Activated T-helper 17 cell treated with anti-CD3 and anti-CD28 coated beads, Interleukin-2, amount 50 U/mL, for 72 hours (primary cell): ENCODE results near the gene NDUFC1. TPM values are rescaled to one million over a fixed set of nuclear protein-coding genes. Genes with fewer than 3 reads are reported as not detected.
A peak's percentile ranks its signal among the peaks of the same experiment; 100 is the strongest.
"Not testable (repeated sequence)": the region's sequence is repeated elsewhere in the genome, so short reads cannot be mapped to it uniquely, and the experiment has no call there.

Experiments used
- ATAC-seq: fragments of 150-1000 bp; cut with Tn5 transposase; replicated peaks from 2 replicates; pipeline ENCODE4 v1.10.0; 2021; ENCODE audit warnings: mild to moderate bottlenecking, moderate library complexity
- H3K27ac Mint-ChIP-seq: one replicate; pipeline ENCODE4 v1.8.0; 2022; ENCODE audit warnings: mixed read lengths
- H3K27me3 Mint-ChIP-seq: one replicate; pipeline ENCODE4 v1.8.0; 2022; ENCODE audit warnings: mixed read lengths
- H3K36me3 Mint-ChIP-seq: one replicate; pipeline ENCODE4 v1.8.0; 2022; ENCODE audit warnings: low read depth, mild to moderate bottlenecking, mixed read lengths
- H3K4me1 Mint-ChIP-seq: one replicate; pipeline ENCODE4 v1.8.0; 2022; ENCODE audit warnings: mixed read lengths
- H3K4me3 Mint-ChIP-seq: one replicate; pipeline ENCODE4 v1.8.0; 2022; ENCODE audit warnings: mild to moderate bottlenecking, mixed read lengths
- H3K9me3 Mint-ChIP-seq: one replicate; pipeline ENCODE4 v1.8.0; 2022; ENCODE audit warnings: mixed read lengths
- total RNA-seq, 2 donors: library from RNA; stranded (reverse); gene quantifications; one replicate each; pipeline ENCODE4 v1.2.3, GENCODE V29; 2022

The NDUFC1 gene
- 10 to 100 TPM; 34.9 to 43.6 TPM for total RNA-seq

- Mint-ChIP-seq H3K36me3 (peaks cover 56% of the 10 kb centered on the region), H3K9me3 (no peaks in the 10 kb centered on the region), H3K4me1 (peaks cover 10% of the 10 kb centered on the region), H3K4me3 (peak within 1 kb of the TSS; percentile 85), H3K27me3 (no peaks in the 10 kb centered on the region), H3K27ac (peak within 1 kb of the TSS; percentile 97)
- peak; percentile 49 for ATAC-seq
These were observed at the start of gene NDUFC1 for GRCh38 chr4:139301821-139302611. NDUFC1 (minus strand) TSS chr4:139302477; CDS start chr4:139295798, 6,679 bp downstream.

DNA sequence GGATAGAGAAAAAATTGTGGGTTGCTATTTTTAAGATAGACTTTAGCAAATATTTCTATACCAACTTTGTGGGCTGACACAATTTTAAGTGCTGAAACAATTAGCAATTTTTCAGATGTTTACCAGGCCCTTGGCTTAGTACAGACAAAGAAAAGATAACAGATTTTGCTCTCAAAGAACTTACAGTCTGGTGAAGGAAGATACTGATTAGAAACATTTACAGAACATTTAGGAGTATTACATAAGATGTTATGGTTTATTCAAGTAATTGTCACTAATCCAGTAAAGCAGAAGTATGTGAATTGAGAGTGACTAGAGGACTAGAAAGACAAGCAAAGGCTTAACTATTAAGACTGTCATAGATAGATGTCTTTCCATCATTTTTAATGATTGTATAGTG, 35.3 kb upstream of the NDUFC1 start:
- Mint-ChIP-seq H3K9me3 (no peaks in the 10 kb centered on the region), H3K4me3 (no peak overlapping the region), H3K27ac (peak overlapping the region; percentile 17), H3K4me1 (peaks cover 10% of the 10 kb centered on the region), H3K36me3 (peaks cover 87% of the 10 kb centered on the region), H3K27me3 (no peaks in the 10 kb centered on the region)
- ATAC-seq, result no peak

DNA sequence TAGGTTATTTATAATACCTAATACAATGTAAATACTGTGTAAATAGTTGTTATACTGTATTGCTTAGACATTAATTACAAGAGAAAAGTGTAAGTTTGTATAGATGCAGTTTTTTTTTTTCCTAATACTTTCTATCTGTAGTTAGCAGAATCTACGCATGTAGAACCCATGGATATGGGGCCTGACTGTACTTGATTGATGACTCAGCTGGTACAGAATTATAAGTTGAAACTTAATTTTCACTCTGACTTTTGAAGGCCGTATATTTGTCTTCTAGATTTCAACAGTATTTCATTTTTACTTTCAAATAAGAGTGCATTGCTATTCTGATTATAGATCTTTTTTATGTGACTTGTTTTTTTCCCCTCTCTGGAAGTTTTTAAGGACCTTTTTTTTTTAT, 30.8 kb upstream of the NDUFC1 start:
- Mint-ChIP-seq H3K9me3 (no peaks in the 10 kb centered on the region), H3K4me1 (peaks cover 19% of the 10 kb centered on the region), H3K27ac (no peak overlapping the region), H3K4me3 (peak overlapping the region; percentile 34), H3K27me3 (no peaks in the 10 kb centered on the region), H3K36me3 (peaks cover 79% of the 10 kb centered on the region)
- peak; percentile 73 for ATAC-seq

- Mint-ChIP-seq H3K4me1 (peaks cover 15% of the 10 kb centered on the region), H3K9me3 (no peaks in the 10 kb centered on the region), H3K27me3 (no peaks in the 10 kb centered on the region), H3K27ac (peak overlapping the region; percentile 58), H3K4me3 (no peak overlapping the region), H3K36me3 (peaks cover 75% of the 10 kb centered on the region)
- ATAC-seq, result peak; percentile 72
These were observed 28.9 kb upstream of the NDUFC1 start for GRCh38 chr4:139331185-139331584.

DNA sequence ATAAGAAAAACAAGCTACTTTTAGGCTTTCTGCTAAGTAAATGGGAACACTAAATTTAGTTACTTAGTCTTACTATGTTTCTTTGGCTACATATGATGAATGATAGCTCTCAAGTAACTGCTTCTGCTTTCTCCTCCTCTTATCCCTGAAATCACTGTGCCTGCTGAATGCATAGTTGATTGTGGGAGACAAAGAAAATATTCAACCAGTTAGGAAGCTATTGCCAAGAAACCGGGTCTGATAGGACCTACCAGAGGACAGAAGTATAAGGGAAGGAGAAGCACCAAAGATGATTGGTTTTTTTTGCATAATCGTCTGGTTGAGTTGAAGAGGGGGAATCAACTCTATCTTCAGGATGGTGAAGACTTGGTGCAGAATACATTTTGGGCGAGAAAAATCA, 28.0 kb upstream of the NDUFC1 start:
- Mint-ChIP-seq H3K27ac (peak overlapping the region; percentile 58), H3K9me3 (no peaks in the 10 kb centered on the region), H3K4me1 (peaks cover 15% of the 10 kb centered on the region), H3K36me3 (peaks cover 68% of the 10 kb centered on the region), H3K4me3 (peak overlapping the region; percentile 11), H3K27me3 (no peaks in the 10 kb centered on the region)
- no peak for ATAC-seq

DNA sequence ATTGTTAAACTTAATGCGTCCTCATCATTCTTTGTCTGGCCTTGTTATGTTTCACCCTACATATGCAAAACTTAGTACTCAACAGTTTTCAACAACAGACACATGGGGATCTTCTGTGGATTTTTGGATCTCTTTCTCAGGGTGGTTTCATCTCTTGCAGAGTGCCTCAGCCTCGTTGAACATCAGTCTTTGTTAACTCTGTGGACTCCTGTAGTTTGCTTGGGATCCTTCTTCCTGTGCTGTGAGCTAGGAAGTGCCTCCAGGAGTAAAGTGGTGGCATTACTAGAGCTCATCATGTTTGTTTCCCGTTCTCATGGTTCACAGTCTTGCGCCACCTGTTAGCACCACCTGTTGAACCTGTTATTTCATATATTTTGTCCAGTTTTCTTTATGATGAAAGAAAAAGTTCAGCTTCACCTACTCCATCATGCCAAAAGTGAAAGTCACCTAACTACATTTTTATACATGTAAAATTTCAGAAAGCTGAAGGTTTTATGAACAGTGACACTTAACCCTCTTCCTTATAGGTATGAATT, 27.5 kb upstream of the NDUFC1 start:
- Mint-ChIP-seq H3K27me3 (no peaks in the 10 kb centered on the region), H3K36me3 (peaks cover 66% of the 10 kb centered on the region), H3K27ac (peak overlapping the region; percentile 58), H3K9me3 (no peaks in the 10 kb centered on the region), H3K4me3 (peak overlapping the region; percentile 11), H3K4me1 (peaks cover 15% of the 10 kb centered on the region)
- ATAC-seq, result no peak

DNA sequence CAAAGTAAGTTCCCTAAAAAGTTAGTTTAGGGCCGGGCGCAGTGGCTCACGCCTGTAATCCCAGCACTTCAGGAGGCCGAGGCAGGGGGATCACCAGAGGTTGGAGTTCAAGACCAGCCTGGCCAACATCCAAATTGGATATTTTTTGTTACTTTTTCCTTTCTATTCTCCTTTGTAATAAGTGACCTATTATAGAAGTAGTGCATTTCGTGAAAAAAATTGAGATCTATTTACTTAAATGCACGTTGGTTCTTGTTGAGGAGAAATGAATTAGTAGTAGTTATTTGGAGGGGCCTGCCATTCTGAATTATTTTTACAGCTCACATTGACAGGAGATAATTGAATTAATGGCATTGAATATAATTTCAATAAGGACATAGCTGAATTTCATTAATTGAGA, 22.3 kb upstream of the NDUFC1 start:
- Mint-ChIP-seq H3K27ac (no peak overlapping the region), H3K36me3 (peaks cover 36% of the 10 kb centered on the region), H3K9me3 (no peaks in the 10 kb centered on the region), H3K27me3 (no peaks in the 10 kb centered on the region), H3K4me1 (peaks cover 31% of the 10 kb centered on the region), H3K4me3 (no peak overlapping the region)
- ATAC-seq, result no peak

GRCh38 chr4:139322541-139322940, 20.3 kb upstream of the NDUFC1 start:
- Mint-ChIP-seq H3K27ac (peak overlapping the region; percentile 37), H3K4me1 (peaks cover 30% of the 10 kb centered on the region), H3K4me3 (peak overlapping the region; percentile 13), H3K36me3 (peaks cover 20% of the 10 kb centered on the region)
- not testable (repeated sequence) for H3K27me3 Mint-ChIP-seq, H3K9me3 Mint-ChIP-seq, ATAC-seq

DNA sequence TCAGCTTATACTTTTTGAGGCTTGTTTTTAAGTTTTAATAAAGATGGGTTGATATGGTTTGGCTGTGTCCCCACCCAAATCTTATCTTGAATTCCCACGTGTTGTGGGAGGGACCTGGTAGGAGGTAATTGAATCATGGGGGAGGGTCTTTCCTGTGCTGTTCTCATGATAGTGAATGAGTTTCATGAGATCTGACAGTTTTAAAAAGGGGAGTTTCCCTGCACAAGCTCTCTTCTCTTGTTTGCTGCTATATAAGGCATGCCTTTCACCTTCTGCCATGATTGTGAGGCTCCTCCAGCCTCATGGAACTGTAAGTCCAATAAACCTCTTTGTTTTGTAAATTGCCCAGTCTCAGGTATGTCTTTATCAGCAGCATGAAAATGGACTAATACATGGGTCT, 19.8 kb upstream of the NDUFC1 start:
- H3K4me3 Mint-ChIP-seq, result peak overlapping the region; percentile 13
- H3K36me3 Mint-ChIP-seq, result peaks cover 16% of the 10 kb centered on the region
- H3K9me3 Mint-ChIP-seq, H3K27me3 Mint-ChIP-seq, ATAC-seq: not testable (repeated sequence)
- peaks cover 32% of the 10 kb centered on the region for H3K4me1 Mint-ChIP-seq
- H3K27ac Mint-ChIP-seq, result peak overlapping the region; percentile 37

DNA sequence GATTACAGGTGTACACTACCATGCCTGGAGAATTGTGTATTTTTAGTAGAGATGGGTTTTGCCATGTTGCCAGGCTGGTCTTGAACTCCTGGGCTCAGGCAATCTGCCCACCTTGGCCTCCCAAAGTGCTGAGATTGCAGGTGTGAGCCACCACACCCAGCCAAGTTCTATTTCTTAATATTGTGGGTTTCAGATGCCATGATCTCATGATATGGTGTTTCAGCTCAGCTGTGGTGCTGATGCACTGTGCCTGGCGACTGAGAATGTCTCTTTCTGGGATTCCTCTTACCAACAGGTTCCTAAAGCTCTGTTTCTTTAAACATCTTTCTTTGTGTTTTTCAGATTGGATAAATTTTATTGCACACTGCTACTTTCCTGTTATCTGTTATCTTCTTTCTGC, 17.3 kb upstream of the NDUFC1 start:
- H3K4me1 Mint-ChIP-seq, result peaks cover 50% of the 10 kb centered on the region
- peaks cover 12% of the 10 kb centered on the region for H3K36me3 Mint-ChIP-seq
- no peaks in the 10 kb centered on the region for H3K27me3 Mint-ChIP-seq
- H3K4me3 Mint-ChIP-seq, result no peak overlapping the region
- peak overlapping the region; percentile 10 for H3K27ac Mint-ChIP-seq
- no peaks in the 10 kb centered on the region for H3K9me3 Mint-ChIP-seq
- ATAC-seq, result peak; percentile 68

DNA sequence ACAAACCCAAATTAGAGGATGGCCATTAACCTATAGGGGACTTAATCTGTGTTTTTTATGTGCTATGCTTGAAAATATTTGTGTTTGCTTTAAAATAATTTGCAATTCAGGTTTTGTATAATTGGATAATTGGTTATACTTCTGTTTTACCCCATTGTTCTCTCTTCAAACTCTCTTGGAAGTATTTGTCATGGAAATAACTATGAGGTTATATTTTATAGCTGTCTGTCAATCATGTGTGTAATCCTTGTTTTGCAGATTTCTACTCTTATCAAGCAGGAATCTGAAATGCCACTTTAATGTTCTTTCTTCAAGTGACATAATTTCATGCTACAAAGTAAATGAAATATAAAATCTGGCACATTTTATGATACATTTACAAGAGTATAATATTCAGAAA, 15.4 kb upstream of the NDUFC1 start:
- Mint-ChIP-seq H3K36me3 (peaks cover 18% of the 10 kb centered on the region), H3K27me3 (no peaks in the 10 kb centered on the region), H3K4me3 (peak overlapping the region; percentile 77), H3K4me1 (peaks cover 50% of the 10 kb centered on the region), H3K9me3 (no peaks in the 10 kb centered on the region), H3K27ac (peak overlapping the region; percentile 57)
- ATAC-seq, result no peak

GRCh38 chr4:139316733-139317132, 14.5 kb upstream of the NDUFC1 start:
- peaks cover 43% of the 10 kb centered on the region for H3K4me1 Mint-ChIP-seq
- ATAC-seq, result no peak
- H3K27ac Mint-ChIP-seq, result peak overlapping the region; percentile 57
- H3K27me3 Mint-ChIP-seq, result no peaks in the 10 kb centered on the region
- no peaks in the 10 kb centered on the region for H3K9me3 Mint-ChIP-seq
- peak overlapping the region; percentile 77 for H3K4me3 Mint-ChIP-seq
- peaks cover 18% of the 10 kb centered on the region for H3K36me3 Mint-ChIP-seq

GRCh38 chr4:139315221-139315675, 13.0 kb upstream of the NDUFC1 start:
- ATAC-seq, result no peak
- H3K4me3 Mint-ChIP-seq, result peak overlapping the region; percentile 77
- H3K27ac Mint-ChIP-seq, result peak overlapping the region; percentile 57
- H3K4me1 Mint-ChIP-seq, result peaks cover 46% of the 10 kb centered on the region
- peaks cover 18% of the 10 kb centered on the region for H3K36me3 Mint-ChIP-seq
- H3K9me3 Mint-ChIP-seq, result no peaks in the 10 kb centered on the region
- H3K27me3 Mint-ChIP-seq, result no peaks in the 10 kb centered on the region

DNA sequence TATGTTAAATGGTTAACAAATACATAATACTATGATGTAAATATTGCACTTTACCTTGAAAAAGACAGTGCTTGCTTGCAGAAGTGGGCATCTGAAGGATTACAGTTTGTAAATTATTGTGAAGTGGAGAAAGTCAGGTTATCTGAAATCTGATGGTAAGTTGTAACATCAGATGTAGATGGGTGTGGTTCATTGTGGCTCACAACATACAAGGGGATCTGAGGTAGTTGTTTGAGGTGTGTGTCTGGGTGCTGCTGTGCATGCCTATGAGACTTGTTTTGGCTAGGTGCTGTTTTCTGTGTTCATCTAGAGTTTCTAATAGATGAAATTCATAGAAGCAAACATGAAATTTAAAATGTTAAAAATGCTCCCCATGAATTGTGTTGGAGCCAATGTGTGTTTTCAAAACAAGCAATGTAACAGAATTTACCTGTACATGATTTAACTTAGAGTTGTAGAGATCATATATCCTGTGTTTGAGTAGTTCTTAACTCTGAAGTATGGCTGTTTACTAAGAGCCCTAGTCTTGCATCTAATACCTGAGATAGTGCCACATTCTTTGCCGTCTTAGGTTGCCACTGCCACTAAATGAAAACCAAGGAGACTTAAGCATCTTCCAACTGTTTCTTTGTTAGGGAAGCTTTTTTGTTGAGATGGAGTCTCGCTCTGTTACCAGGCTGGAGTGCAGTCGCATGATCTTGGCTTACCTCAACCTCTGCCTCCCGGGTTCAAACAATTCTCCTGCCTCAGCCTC, 11.9 kb upstream of the NDUFC1 start:
- peaks cover 39% of the 10 kb centered on the region for H3K4me1 Mint-ChIP-seq
- ATAC-seq, result peak; percentile 52

More for the DNA sequence above, 11.9 kb upstream of the NDUFC1 start:
- peak overlapping the region; percentile 57 for H3K27ac Mint-ChIP-seq
- peaks cover 22% of the 10 kb centered on the region for H3K36me3 Mint-ChIP-seq
- no peaks in the 10 kb centered on the region for H3K9me3 Mint-ChIP-seq
- no peaks in the 10 kb centered on the region for H3K27me3 Mint-ChIP-seq
- peak overlapping the region; percentile 77 for H3K4me3 Mint-ChIP-seq
